BE2C (cell line): ENCODE data around the gene TENM4.
A peak's percentile ranks its signal among the peaks of the same experiment; 100 is the strongest.

Experiments used
- DNase-seq: peaks from one replicate; pipeline ENCODE4 v3.0.0-alpha.2; 2020
- H3K27me3 ChIP-seq: fragments of 250-450 bp; sonication (Bioruptor Pico); 2 replicates; pipeline ENCODE4 v1.5.1; 2020; ENCODE audit warnings: mild to moderate bottlenecking
- H3K36me3 ChIP-seq: fragments of 250-450 bp; sonication (Bioruptor Pico); 2 replicates; pipeline ENCODE4 v1.5.1; 2020; ENCODE audit warnings: mild to moderate bottlenecking
- H3K4me1 ChIP-seq: fragments of 250-450 bp; sonication (Bioruptor Pico); 2 replicates; pipeline ENCODE4 v1.5.1; 2020
- H3K4me3 ChIP-seq: 2 replicates; pipeline ENCODE4 v1.5.1; 2011; ENCODE audit warnings: low read depth, low read length
- H3K9me3 ChIP-seq: fragments of 250-450 bp; sonication (Bioruptor Pico); 2 replicates; pipeline ENCODE4 v1.5.1; 2020
- TF ChIP-seq, protein P1 (sequence below): IDR thresholded peaks from 2 replicates; pipeline ENCODE4 v1.5.1; 2012; ENCODE audit warnings: mild to moderate bottlenecking, low read depth, low read length

TENM4 gene

DNA sequence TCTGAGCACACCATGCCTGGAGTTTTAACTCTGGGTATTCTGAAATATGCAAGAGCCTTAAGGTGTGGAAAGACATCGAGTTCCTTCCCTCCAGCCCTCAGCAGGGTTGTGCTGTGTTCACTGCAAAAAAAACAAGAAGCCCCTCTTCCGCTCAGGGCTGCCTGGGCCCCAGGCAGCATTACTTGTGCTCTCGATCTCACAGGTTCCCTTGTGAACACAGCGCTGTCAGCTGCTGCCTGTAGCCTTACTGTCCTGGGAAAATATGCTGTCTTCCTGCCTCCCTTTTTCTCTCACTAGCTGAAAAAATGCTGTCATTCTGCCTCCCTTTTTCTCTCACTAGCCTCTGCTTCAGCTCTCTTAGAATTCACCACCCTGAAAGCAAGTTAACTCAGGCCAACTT lies 15.7 kb upstream of the TENM4 start:
- Histone ChIP-seq H3K27me3 (peaks cover 7% of the 10 kb centered on the region), H3K9me3 (no peaks in the 10 kb centered on the region), H3K4me3 (no peak overlapping the region), H3K4me1 (no peaks in the 10 kb centered on the region), H3K36me3 (no peaks in the 10 kb centered on the region)
- no peak for DNase-seq
- TF ChIP-seq, protein P1, sequence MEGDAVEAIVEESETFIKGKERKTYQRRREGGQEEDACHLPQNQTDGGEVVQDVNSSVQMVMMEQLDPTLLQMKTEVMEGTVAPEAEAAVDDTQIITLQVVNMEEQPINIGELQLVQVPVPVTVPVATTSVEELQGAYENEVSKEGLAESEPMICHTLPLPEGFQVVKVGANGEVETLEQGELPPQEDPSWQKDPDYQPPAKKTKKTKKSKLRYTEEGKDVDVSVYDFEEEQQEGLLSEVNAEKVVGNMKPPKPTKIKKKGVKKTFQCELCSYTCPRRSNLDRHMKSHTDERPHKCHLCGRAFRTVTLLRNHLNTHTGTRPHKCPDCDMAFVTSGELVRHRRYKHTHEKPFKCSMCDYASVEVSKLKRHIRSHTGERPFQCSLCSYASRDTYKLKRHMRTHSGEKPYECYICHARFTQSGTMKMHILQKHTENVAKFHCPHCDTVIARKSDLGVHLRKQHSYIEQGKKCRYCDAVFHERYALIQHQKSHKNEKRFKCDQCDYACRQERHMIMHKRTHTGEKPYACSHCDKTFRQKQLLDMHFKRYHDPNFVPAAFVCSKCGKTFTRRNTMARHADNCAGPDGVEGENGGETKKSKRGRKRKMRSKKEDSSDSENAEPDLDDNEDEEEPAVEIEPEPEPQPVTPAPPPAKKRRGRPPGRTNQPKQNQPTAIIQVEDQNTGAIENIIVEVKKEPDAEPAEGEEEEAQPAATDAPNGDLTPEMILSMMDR: no peak

GRCh38 chr11:79453617-79454016 lies 12.8 kb upstream of the TENM4 start:
- H3K4me1 ChIP-seq: no peaks in the 10 kb centered on the region

DNA sequence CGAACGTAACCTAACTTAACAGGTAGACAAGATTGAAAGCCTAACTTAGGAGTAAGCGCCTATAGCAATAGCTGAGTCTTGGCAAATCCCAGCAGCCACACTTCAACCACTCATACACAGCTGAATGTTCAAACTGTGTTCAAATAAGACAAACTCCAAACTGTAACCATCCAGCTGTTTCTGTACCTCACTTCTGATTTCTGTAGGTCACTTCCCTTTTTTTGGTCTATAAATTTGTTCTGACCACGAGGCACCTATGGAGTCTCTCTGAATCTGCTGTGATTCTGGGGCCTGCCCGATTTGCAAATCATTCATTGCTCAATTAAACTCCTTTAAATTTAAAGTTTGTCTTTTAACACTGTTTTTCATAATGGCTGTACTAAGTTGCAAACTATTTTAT lies 8.2 kb upstream of the TENM4 start:
- no peak for DNase-seq
- H3K4me3 ChIP-seq: no peak overlapping the region
- H3K9me3 ChIP-seq: no peaks in the 10 kb centered on the region
- no peaks in the 10 kb centered on the region for H3K36me3 ChIP-seq
- H3K27me3 ChIP-seq: no peaks in the 10 kb centered on the region; the same call in 1 of the 2 replicates
- no peaks in the 10 kb centered on the region for H3K4me1 ChIP-seq
- TF ChIP-seq, protein P1: no peak

More at GRCh38 chr11:79453617-79454016, 12.8 kb upstream of the TENM4 start:
- no peak overlapping the region for H3K4me3 ChIP-seq
- peaks cover 7% of the 10 kb centered on the region for H3K27me3 ChIP-seq
- no peaks in the 10 kb centered on the region for H3K9me3 ChIP-seq
- DNase-seq: no peak
- H3K36me3 ChIP-seq: no peaks in the 10 kb centered on the region
- TF ChIP-seq, protein P1: no peak

DNA sequence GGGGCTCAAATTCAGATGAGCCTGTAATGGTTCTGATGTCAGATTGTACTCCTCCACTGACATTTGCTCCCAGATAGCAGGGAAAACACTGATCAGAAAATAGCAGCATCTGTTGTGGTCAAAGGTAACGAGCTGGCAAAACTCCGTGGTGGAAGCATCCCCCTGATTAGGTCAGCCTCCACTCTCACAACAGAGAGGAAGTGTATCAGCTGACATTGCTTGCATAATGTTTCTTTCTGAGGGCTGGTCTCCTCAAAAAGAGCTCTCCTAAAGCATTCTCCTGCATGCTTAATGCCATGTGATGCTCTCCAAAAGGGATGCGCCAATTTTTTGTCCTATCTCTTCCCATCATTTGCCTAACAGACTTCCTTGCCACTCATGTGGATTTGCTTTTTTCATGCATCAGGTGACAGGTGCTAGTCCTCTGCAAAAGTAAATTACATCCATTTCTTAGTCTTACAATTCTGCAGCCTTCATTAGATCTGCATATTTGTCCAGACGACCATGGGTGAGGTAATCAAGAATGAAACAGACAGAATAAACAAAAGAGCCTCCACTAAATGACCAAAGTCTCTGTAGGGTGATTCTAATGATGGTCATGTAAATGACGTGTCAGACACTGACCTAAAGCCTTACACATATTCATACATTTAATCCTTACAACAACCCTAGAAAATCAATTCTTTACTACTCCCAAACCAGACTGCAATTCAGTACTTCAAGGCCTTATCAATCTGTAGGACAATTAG lies 6.4 kb upstream of the TENM4 start:
- Histone ChIP-seq H3K4me1 (no peaks in the 10 kb centered on the region), H3K9me3 (no peaks in the 10 kb centered on the region), H3K36me3 (no peaks in the 10 kb centered on the region), H3K4me3 (no peak overlapping the region), H3K27me3 (peaks cover 10% of the 10 kb centered on the region)
- no peak for DNase-seq
- TF ChIP-seq, protein P1: no peak

DNA sequence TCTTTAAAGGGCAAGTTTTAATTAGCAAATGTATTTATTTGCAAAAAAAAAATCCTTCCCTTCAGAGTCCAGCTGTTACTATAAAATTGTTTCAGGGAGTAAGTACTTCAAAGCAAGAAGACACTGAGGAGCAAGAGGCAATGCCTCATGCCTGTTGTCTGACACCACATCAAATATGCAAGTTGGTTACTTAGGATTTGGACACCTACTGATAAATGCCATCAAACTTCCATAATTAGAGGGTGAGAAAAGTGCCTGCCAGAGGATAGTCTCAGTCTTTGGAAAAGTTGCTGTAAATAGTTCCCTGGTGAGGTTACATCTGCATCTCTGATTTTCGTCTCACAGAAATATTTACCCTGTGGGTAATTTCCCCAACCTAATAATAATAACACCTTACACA lies 4.1 kb upstream of the TENM4 start:
- no peak for DNase-seq
- Histone ChIP-seq H3K9me3 (no peaks in the 10 kb centered on the region), H3K27me3 (peaks cover 30% of the 10 kb centered on the region), H3K4me3 (no peak overlapping the region), H3K36me3 (no peaks in the 10 kb centered on the region), H3K4me1 (no peaks in the 10 kb centered on the region; the same call in 1 of the 2 replicates)
- TF ChIP-seq, protein P1: no peak

DNA sequence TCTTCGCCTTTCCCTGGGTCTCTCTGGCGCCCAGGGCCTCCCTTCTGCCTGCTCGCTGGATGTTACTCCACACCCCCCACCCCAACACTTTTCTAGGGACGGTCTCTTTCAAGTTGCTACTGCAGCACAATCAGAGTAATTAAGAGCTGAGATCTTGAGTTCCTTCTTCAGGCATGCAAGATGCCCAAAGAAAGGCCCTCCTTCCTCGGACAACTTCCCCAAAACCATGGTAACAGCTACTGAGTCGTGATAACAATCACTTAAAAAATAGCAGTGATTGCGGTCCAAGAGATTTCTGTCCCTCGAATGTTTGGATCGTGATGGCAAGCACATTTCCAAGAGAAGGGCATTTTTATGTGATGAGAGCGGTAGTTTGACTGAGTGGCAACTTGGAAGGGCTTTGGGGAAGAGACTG lies 638 bp upstream of the TENM4 start:
- Histone ChIP-seq H3K9me3 (no peaks in the 10 kb centered on the region), H3K36me3 (no peaks in the 10 kb centered on the region), H3K27me3 (peaks cover 64% of the 10 kb centered on the region), H3K4me3 (peak overlapping the region; percentile 58), H3K4me1 (no peaks in the 10 kb centered on the region; the same call in 1 of the 2 replicates)
- DNase-seq: no peak
- TF ChIP-seq, protein P1: no peak
